Heart left ventricle (tissue), 13 donors: ENCODE data around the gene PIK3C2A.

Experiments used
- CTCF ChIP-seq, 12 donors: fragments of 200-600 bp; sonication (generic) in 4 of 12; IDR thresholded peaks; one replicate each; pipeline versions ENCODE4 v1.5.0 to v1.8.0; 2018 to 2022; ENCODE audit warnings: antibody characterized with exemption in 12 of 12, mild to moderate bottlenecking in 5 of 12
- POLR2A ChIP-seq, 2 donors: fragments of 450-650 bp; IDR thresholded peaks; one replicate each; pipeline ENCODE4 v1.6.1; 2017; ENCODE audit warnings: antibody characterized with exemption in 2 of 2, mild to moderate bottlenecking in 2 of 2, moderate library complexity in 2 of 2
- donor health status: ischemic (EF 13 %, LVEDD 7.1; RV severe dilation, severe dysfunction).
- donor health status: DM: no; HTN: yes; CAD: no.
- donor health status: DM: no; HTN: no; CAD: no.
- donor health status: ischemic (EF 25% LVEDD 6.9; RV normal size, moderate dysfunction).
- donor health status: ischemic (EF 25% LVEDD 5.7; RV mildly dilated, moderate dysfunction).
- donor health status: ischemic (EF 35%, LVEDD 5.7; RV mildly dilated, moderate dysfunction).
- donor health status: nonischemic (EF 11% LVEDD 7.7; RV severe dilation, severe dysfunction).
- donor health status: DM: yes; HTN: yes; CAD: no.
- donor health status: PGD.
- donor health status: ischemic (EF 29% LVEDD 5.4; RV normal size, mild dysfunction).
- donor health status: nonischemic (EF 23%, LVEDD 6.1; RV moderate dilation, normal function).

- TF ChIP-seq CTCF (IDR thresholded peaks at IDR 0.05) = no peak
- no peak for TF ChIP-seq POLR2A (IDR thresholded peaks at IDR 0.05)
Observed at GRCh38 chr11:17173332-17173731, 34.5 kb downstream of the PIK3C2A start.
